Mucosa of rectum (tissue), 2 donors: ENCODE results near the gene UPP1.
A peak's percentile ranks its signal among the peaks of the same experiment; 100 is the strongest.

Source experiments
- H3K27ac ChIP-seq, 2 donors: one replicate each; pipeline ENCODE4 v1.7.0; 2013; ENCODE audit warnings: inconsistent platforms in 2 of 2, low read depth in 2 of 2, low read length in 2 of 2
- H3K27me3 ChIP-seq, 2 donors: one replicate each; pipeline ENCODE4 v1.7.0; 2013; ENCODE audit warnings: low read length in 2 of 2; ENCODE audit not compliant: control insufficient read depth in 2 of 2, insufficient read depth in 2 of 2
- H3K36me3 ChIP-seq, 2 donors: one replicate each; pipeline ENCODE4 v1.7.0; 2013; ENCODE audit warnings: low read length in 2 of 2; ENCODE audit not compliant: control insufficient read depth in 2 of 2, insufficient read depth in 2 of 2
- H3K4me1 ChIP-seq, 2 donors: one replicate each; pipeline ENCODE4 v1.7.0; 2013; ENCODE audit warnings: low read length in 2 of 2, mild to moderate bottlenecking in 1 of 2; ENCODE audit not compliant: control insufficient read depth in 2 of 2, insufficient read depth in 2 of 2
- H3K4me3 ChIP-seq, 2 donors: one replicate each; pipeline ENCODE4 v1.7.0; 2013; ENCODE audit warnings: low read length in 2 of 2
- H3K9ac ChIP-seq, 2 donors: one replicate each; pipeline ENCODE4 v1.7.0; 2013; ENCODE audit warnings: low read length in 2 of 2, low read depth in 1 of 2, mild to moderate bottlenecking in 1 of 2
- H3K9me3 ChIP-seq, 2 donors: one replicate each; pipeline ENCODE4 v1.7.0; 2013; ENCODE audit warnings: low read length in 2 of 2; ENCODE audit not compliant: control insufficient read depth in 2 of 2
- donor health status: healthy.
- donor health status: Normal muscosa, but diverticular disease.

UPP1 gene

GRCh38 chr7:48084727-48085432, 4.2 kb upstream of the UPP1 start:
- peak overlapping the region; percentile 66 to 77 for H3K27ac ChIP-seq
- no peaks in the 10 kb centered on the region for H3K36me3 ChIP-seq
- no peaks in the 10 kb centered on the region for H3K9me3 ChIP-seq
- no peaks in the 10 kb centered on the region for H3K27me3 ChIP-seq
- H3K9ac ChIP-seq: peak overlapping the region in 1 of 2 donors; percentile 20
- H3K4me1 ChIP-seq: peaks cover 32 to 33% of the 10 kb centered on the region in 2 donors
- peak overlapping the region in 1 of 2 donors; percentile 3 for H3K4me3 ChIP-seq

- H3K4me1 ChIP-seq: peaks cover 37% of the 10 kb centered on the region in 2 donors
Measured at GRCh38 chr7:48085433-48085791, 3.7 kb upstream of the UPP1 start.

GRCh38 chr7:48085942-48086341, 3.1 kb upstream of the UPP1 start:
- Histone ChIP-seq H3K4me1 (peaks cover 37 to 38% of the 10 kb centered on the region in 2 donors), H3K27me3 (no peaks in the 10 kb centered on the region), H3K4me3 (no peak overlapping the region), H3K9me3 (no peaks in the 10 kb centered on the region), H3K36me3 (no peaks in the 10 kb centered on the region), H3K27ac (peak overlapping the region in 1 of 2 donors; percentile 77), H3K9ac (no peak overlapping the region)

More at GRCh38 chr7:48085433-48085791, 3.7 kb upstream of the UPP1 start:
- peak overlapping the region; percentile 66 to 77 for H3K27ac ChIP-seq
- H3K4me3 ChIP-seq: no peak overlapping the region
- no peaks in the 10 kb centered on the region for H3K27me3 ChIP-seq
- H3K36me3 ChIP-seq: no peaks in the 10 kb centered on the region
- no peak overlapping the region for H3K9ac ChIP-seq
- no peaks in the 10 kb centered on the region for H3K9me3 ChIP-seq

- Histone ChIP-seq H3K4me3 (no peak overlapping the region), H3K27ac (peak overlapping the region; percentile 47 to 98), H3K9me3 (no peaks in the 10 kb centered on the region), H3K27me3 (no peaks in the 10 kb centered on the region), H3K4me1 (peaks cover 37 to 38% of the 10 kb centered on the region in 2 donors), H3K36me3 (peaks cover 3 to 4% of the 10 kb centered on the region in 2 donors), H3K9ac (peak overlapping the region in 1 of 2 donors; percentile 26)
Measured at GRCh38 chr7:48087349-48087748, 1.7 kb upstream of the UPP1 start.

- H3K9me3 ChIP-seq: no peaks in the 10 kb centered on the region
- peak overlapping the region; percentile 88 for H3K9ac ChIP-seq
- H3K36me3 ChIP-seq: peaks cover 8 to 10% of the 10 kb centered on the region in 2 donors
- no peaks in the 10 kb centered on the region for H3K27me3 ChIP-seq
- H3K27ac ChIP-seq: peak overlapping the region; percentile 98 to 99
- peaks cover 32 to 38% of the 10 kb centered on the region in 2 donors for H3K4me1 ChIP-seq
- H3K4me3 ChIP-seq: peak overlapping the region; percentile 78 to 88
Measured at GRCh38 chr7:48088559-48089045, 463 bp upstream of the UPP1 start.

- Histone ChIP-seq H3K36me3 (peaks cover 15 to 17% of the 10 kb centered on the region in 2 donors), H3K4me1 (peaks cover 24 to 31% of the 10 kb centered on the region in 2 donors), H3K9ac (peak overlapping the region; percentile 80 to 89), H3K27me3 (no peaks in the 10 kb centered on the region), H3K4me3 (peak overlapping the region; percentile 72 to 88), H3K9me3 (no peaks in the 10 kb centered on the region), H3K27ac (peak overlapping the region in 1 of 2 donors; percentile 98)
Measured at GRCh38 chr7:48090095-48090805, 1.2 kb downstream of the UPP1 start.

- H3K4me1 ChIP-seq: peaks cover 21 to 25% of the 10 kb centered on the region in 2 donors
- H3K27ac ChIP-seq: no peak overlapping the region
- no peaks in the 10 kb centered on the region for H3K27me3 ChIP-seq
Measured at GRCh38 chr7:48091506-48092433, 2.7 kb downstream of the UPP1 start.

GRCh38 chr7:48094861-48095293, 5.8 kb downstream of the UPP1 start:
- no peak overlapping the region for H3K4me3 ChIP-seq
- peaks cover 5 to 6% of the 10 kb centered on the region in 2 donors for H3K4me1 ChIP-seq
- H3K9ac ChIP-seq: no peak overlapping the region
- no peak overlapping the region for H3K27ac ChIP-seq
- H3K9me3 ChIP-seq: no peaks in the 10 kb centered on the region
- no peaks in the 10 kb centered on the region for H3K27me3 ChIP-seq
- H3K36me3 ChIP-seq: peaks cover 37 to 41% of the 10 kb centered on the region in 2 donors

More at GRCh38 chr7:48091506-48092433, 2.7 kb downstream of the UPP1 start:
- H3K9ac ChIP-seq: no peak overlapping the region
- H3K4me3 ChIP-seq: no peak overlapping the region
- H3K9me3 ChIP-seq: no peaks in the 10 kb centered on the region
- H3K36me3 ChIP-seq: peaks cover 19 to 21% of the 10 kb centered on the region in 2 donors

- peaks cover 41 to 46% of the 10 kb centered on the region in 2 donors for H3K36me3 ChIP-seq
- no peak overlapping the region for H3K27ac ChIP-seq
- H3K27me3 ChIP-seq: no peaks in the 10 kb centered on the region
- no peak overlapping the region for H3K4me3 ChIP-seq
- no peaks in the 10 kb centered on the region for H3K4me1 ChIP-seq
- H3K9ac ChIP-seq: no peak overlapping the region
- no peaks in the 10 kb centered on the region for H3K9me3 ChIP-seq
Measured at GRCh38 chr7:48096273-48096672, 7.2 kb downstream of the UPP1 start.
